ENCODE data around the gene NUP93. TPM values are rescaled to one million over a fixed set of nuclear protein-coding genes. Genes with fewer than 3 reads are reported as not detected.
A peak's percentile ranks its signal among the peaks of the same experiment; 100 is the strongest.

NUP93 gene
- total RNA-seq, 2 experiments from 2014 or later = 45.6 to 47.2 TPM

DNA sequence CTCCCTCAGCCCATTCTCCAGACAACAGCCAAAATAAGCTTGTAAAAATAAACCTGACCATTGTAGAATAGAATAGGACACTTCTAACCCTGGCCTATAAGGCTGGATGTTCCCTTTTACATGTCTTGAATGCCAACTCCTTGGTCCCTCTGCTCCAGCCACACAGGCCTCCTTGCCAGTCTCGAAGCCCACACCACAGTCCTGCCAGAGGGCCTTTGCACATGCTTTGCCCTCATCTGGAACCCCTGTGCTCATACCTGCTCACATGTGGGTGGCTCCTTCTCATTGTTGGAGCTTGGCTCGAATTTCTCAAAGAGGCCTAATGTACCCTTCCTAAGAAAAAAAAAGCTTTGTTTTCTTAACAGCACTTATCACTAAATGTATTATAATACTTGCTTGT is 129.7 kb downstream of the NUP93 start:
- Mint-ChIP-seq H3K4me3 (no peak overlapping the region), H3K4me1 (ENCODE audit: low read depth) (peaks cover 31% of the 10 kb centered on the region), H3K27me3 (no peaks in the 10 kb centered on the region), H3K36me3 (ENCODE audit: low read depth) (no peaks in the 10 kb centered on the region), H3K27ac (peak overlapping the region; percentile 81), H3K9me3 (no peaks in the 10 kb centered on the region)
- H3K4me1 ChIP-seq (ENCODE audit: insufficient read depth, low read length) = peaks cover 64% of the 10 kb centered on the region
- H3K27ac ChIP-seq (ENCODE audit: low read depth in 1 of 2, low read length in 2 of 2) = peak overlapping the region in 1 of 2 donors; percentile 80
- ChIA-PET POLR2A (interaction anchor here (1.2 kb wide), 1 partner anchor 72 kb away, joined by 5 read pairs; no protein-coding TSS in a partner anchor), CTCF (no interaction called here)
- DNase-seq (no peak), ATAC-seq (ENCODE audit: poor library complexity) (no peak)
- no peak overlapping the region for H3K4me3 ChIP-seq (ENCODE audit: low read length)
- H3K27me3 ChIP-seq (ENCODE audit: control insufficient read depth in 1 of 2, insufficient read depth in 2 of 2, low read length in 2 of 2) = no peaks in the 10 kb centered on the region
- TF ChIP-seq, protein P1, sequence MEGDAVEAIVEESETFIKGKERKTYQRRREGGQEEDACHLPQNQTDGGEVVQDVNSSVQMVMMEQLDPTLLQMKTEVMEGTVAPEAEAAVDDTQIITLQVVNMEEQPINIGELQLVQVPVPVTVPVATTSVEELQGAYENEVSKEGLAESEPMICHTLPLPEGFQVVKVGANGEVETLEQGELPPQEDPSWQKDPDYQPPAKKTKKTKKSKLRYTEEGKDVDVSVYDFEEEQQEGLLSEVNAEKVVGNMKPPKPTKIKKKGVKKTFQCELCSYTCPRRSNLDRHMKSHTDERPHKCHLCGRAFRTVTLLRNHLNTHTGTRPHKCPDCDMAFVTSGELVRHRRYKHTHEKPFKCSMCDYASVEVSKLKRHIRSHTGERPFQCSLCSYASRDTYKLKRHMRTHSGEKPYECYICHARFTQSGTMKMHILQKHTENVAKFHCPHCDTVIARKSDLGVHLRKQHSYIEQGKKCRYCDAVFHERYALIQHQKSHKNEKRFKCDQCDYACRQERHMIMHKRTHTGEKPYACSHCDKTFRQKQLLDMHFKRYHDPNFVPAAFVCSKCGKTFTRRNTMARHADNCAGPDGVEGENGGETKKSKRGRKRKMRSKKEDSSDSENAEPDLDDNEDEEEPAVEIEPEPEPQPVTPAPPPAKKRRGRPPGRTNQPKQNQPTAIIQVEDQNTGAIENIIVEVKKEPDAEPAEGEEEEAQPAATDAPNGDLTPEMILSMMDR (IDR thresholded peaks at IDR 0.05) = no peak
- no peaks in the 10 kb centered on the region for H3K9me3 ChIP-seq (ENCODE audit: control insufficient read depth in 1 of 2, insufficient read depth in 1 of 2, low read length in 2 of 2)
- H3K36me3 ChIP-seq (ENCODE audit: insufficient read depth, low read length) = no peaks in the 10 kb centered on the region
- intact Hi-C loops (cut with DNase I, micrococcal nuclease) = loop anchor here (10.0 kb wide), 2 partner anchors 185 to 225 kb away; no protein-coding TSS in a partner anchor

DNA sequence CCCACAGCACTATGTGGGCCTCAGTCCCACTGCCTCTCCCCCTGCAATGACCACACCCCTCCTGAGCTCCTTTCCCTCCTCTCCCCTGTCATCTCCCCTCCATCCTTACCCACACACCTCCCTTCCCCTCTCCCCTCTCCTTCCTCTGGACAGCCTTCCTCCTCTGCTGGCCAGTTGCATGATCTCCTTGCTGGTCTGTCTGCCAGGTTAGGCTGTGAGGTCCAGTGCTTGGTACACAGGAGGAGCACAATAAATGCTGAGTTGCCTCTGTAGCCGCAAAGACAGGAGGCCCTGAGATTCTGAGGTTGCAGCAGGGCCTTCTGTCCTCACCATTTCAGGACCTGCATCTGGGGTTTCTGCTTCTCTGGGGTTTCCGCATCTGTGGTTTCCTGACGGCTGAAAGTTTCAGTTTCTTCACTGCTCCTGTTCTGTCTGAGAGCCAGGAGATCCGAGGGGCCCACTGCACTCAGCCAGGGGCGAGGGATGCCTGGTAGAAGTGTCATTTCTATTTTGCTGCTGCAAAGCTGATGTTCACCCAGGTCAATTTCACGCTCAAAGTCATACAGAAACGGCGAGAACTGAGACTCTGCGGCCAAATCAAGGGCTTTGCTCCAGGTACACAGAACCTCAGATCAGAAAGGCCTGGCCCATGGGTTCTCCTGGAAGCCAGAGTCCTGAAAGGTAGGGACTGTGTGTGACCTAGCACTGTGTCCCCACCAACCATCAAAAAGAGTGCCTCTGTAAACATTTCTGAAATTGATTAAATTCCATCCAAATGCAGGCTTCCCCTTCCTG is 130.5 kb downstream of the NUP93 start:
- H3K9me3 ChIP-seq (ENCODE audit: control insufficient read depth in 1 of 2, insufficient read depth in 1 of 2, low read length in 2 of 2) = no peaks in the 10 kb centered on the region
- peak overlapping the region; percentile 42 to 80 for H3K27ac ChIP-seq (ENCODE audit: low read depth in 1 of 2, low read length in 2 of 2)
- Mint-ChIP-seq H3K27ac (peak overlapping the region; percentile 81), H3K36me3 (ENCODE audit: low read depth) (no peaks in the 10 kb centered on the region), H3K4me3 (peak overlapping the region; percentile 74), H3K4me1 (ENCODE audit: low read depth) (peaks cover 31% of the 10 kb centered on the region), H3K27me3 (no peaks in the 10 kb centered on the region), H3K9me3 (no peaks in the 10 kb centered on the region)
- peak in 10 of 14 experiments; percentile 14 to 80 (median 43) for DNase-seq
- H3K4me3 ChIP-seq (ENCODE audit: low read length) = peak overlapping the region; percentile 24
- peak; percentile 69 for ATAC-seq (ENCODE audit: poor library complexity)
- intact Hi-C loops (cut with DNase I, micrococcal nuclease) = loop anchor here (10.0 kb wide), 2 partner anchors 184 to 224 kb away; no protein-coding TSS in a partner anchor
- no peaks in the 10 kb centered on the region for H3K27me3 ChIP-seq (ENCODE audit: control insufficient read depth in 1 of 2, insufficient read depth in 2 of 2, low read length in 2 of 2)
- H3K36me3 ChIP-seq (ENCODE audit: insufficient read depth, low read length) = no peaks in the 10 kb centered on the region
- CTCF ChIA-PET = no interaction called here
- TF ChIP-seq, protein P1 (IDR thresholded peaks at IDR 0.05) = no peak
- POLR2A ChIA-PET = interaction anchor here (0.6 kb wide), 1 partner anchor 96 kb away, joined by 3 read pairs; no protein-coding TSS in a partner anchor
- H3K4me1 ChIP-seq (ENCODE audit: insufficient read depth, low read length) = peaks cover 66% of the 10 kb centered on the region

DNA sequence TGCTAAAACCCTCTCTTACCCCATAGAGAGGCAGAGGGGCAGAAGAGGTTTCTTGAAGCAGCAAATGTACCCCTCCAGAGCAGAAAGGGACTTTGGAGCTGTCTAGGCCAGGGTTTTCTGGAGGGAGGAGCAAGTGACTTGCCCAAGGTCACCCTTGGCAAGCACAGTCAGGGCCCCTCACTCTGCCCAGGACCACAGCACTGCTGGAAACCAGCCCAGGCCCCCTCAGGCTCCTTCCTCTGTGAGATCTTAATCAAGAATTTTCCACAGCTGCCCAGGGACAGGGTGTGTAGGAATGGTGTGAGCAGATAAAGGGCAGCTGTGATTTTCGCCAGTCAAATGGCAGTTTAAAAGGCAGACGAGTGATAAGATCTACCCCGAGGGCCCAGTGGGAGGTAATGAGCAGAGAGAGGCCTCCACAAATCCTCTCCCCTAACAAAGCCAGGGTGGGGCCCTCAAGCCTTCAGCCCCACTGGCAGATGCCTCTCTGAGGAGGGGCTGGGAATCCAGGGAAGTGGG is 131.2 kb downstream of the NUP93 start:
- ATAC-seq (ENCODE audit: poor library complexity) = no peak

More for the DNA sequence above, 131.2 kb downstream of the NUP93 start:
- Histone ChIP-seq H3K4me3 (ENCODE audit: low read length) (no peak overlapping the region), H3K27ac (ENCODE audit: low read depth in 1 of 2, low read length in 2 of 2) (peak overlapping the region; percentile 8 to 80), H3K4me1 (ENCODE audit: insufficient read depth, low read length) (peaks cover 66% of the 10 kb centered on the region), H3K9me3 (ENCODE audit: control insufficient read depth in 1 of 2, insufficient read depth in 1 of 2, low read length in 2 of 2) (no peaks in the 10 kb centered on the region), H3K36me3 (ENCODE audit: insufficient read depth, low read length) (no peaks in the 10 kb centered on the region), H3K27me3 (ENCODE audit: control insufficient read depth in 1 of 2, insufficient read depth in 2 of 2, low read length in 2 of 2) (no peaks in the 10 kb centered on the region)
- intact Hi-C loops (cut with DNase I, micrococcal nuclease) = loop anchor here (10.0 kb wide), 2 partner anchors 184 to 224 kb away; no protein-coding TSS in a partner anchor
- TF ChIP-seq, protein P1 (IDR thresholded peaks at IDR 0.05) = no peak
- Mint-ChIP-seq H3K36me3 (ENCODE audit: low read depth) (no peaks in the 10 kb centered on the region), H3K4me3 (no peak overlapping the region), H3K27ac (peak overlapping the region; percentile 81), H3K9me3 (no peaks in the 10 kb centered on the region), H3K4me1 (ENCODE audit: low read depth) (peaks cover 31% of the 10 kb centered on the region), H3K27me3 (no peaks in the 10 kb centered on the region)
- CTCF ChIA-PET = no interaction called here
- no peak for DNase-seq
- POLR2A ChIA-PET = no interaction called here

Data from CD4-positive, alpha-beta T cell (primary cell).